Measurements from ENCODE around the gene IL15RA.
"Not testable (repeated sequence)": the region's sequence is repeated elsewhere in the genome, so short reads cannot be mapped to it uniquely, and the experiment has no call there.

GRCh38 chr10:5908676-5909075, 68.7 kb downstream of the IL15RA start:
- not testable (repeated sequence) for TF ChIP-seq CTCF (IDR thresholded peaks at IDR 0.05; ENCODE audit: insufficient read depth, low read length); POLR2AphosphoS5 (IDR thresholded peaks at IDR 0.05; ENCODE audit: low read depth); SPI1 (IDR thresholded peaks at IDR 0.05; ENCODE audit: borderline replicate concordance, low read depth); GABPA (IDR thresholded peaks at IDR 0.05; ENCODE audit: low read depth)
- TF ChIP-seq, protein P1, sequence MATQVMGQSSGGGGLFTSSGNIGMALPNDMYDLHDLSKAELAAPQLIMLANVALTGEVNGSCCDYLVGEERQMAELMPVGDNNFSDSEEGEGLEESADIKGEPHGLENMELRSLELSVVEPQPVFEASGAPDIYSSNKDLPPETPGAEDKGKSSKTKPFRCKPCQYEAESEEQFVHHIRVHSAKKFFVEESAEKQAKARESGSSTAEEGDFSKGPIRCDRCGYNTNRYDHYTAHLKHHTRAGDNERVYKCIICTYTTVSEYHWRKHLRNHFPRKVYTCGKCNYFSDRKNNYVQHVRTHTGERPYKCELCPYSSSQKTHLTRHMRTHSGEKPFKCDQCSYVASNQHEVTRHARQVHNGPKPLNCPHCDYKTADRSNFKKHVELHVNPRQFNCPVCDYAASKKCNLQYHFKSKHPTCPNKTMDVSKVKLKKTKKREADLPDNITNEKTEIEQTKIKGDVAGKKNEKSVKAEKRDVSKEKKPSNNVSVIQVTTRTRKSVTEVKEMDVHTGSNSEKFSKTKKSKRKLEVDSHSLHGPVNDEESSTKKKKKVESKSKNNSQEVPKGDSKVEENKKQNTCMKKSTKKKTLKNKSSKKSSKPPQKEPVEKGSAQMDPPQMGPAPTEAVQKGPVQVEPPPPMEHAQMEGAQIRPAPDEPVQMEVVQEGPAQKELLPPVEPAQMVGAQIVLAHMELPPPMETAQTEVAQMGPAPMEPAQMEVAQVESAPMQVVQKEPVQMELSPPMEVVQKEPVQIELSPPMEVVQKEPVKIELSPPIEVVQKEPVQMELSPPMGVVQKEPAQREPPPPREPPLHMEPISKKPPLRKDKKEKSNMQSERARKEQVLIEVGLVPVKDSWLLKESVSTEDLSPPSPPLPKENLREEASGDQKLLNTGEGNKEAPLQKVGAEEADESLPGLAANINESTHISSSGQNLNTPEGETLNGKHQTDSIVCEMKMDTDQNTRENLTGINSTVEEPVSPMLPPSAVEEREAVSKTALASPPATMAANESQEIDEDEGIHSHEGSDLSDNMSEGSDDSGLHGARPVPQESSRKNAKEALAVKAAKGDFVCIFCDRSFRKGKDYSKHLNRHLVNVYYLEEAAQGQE (IDR thresholded peaks at IDR 0.05; ENCODE audit: insufficient replicate concordance, low read depth) = not testable (repeated sequence)
